HG03066 (cell line): Measurements from ENCODE around the gene ZNF536.
"Not testable (repeated sequence)": the region's sequence is repeated elsewhere in the genome, so short reads cannot be mapped to it uniquely, and the experiment has no call there.

Source experiments
- ATAC-seq: cut with Tn5 transposase; IDR thresholded peaks from one replicate; pipeline ENCODE4 v1.9.1; 2021; ENCODE audit warnings: low read depth; ENCODE audit not compliant: unreplicated experiment

ZNF536 gene

GRCh38 chr19:30340771-30341561 lies 31.2 kb upstream of the ZNF536 start:
- ATAC-seq: no peak

- ATAC-seq: no peak
These were observed 30.5 kb upstream of the ZNF536 start for GRCh38 chr19:30341611-30342201.

GRCh38 chr19:30342901-30343300 lies 29.3 kb upstream of the ZNF536 start:
- no peak for ATAC-seq

GRCh38 chr19:30344446-30345425 lies 27.4 kb upstream of the ZNF536 start:
- no peak for ATAC-seq

GRCh38 chr19:30345686-30346085 lies 26.5 kb upstream of the ZNF536 start:
- no peak for ATAC-seq

GRCh38 chr19:30346468-30346867 lies 25.7 kb upstream of the ZNF536 start:
- not testable (repeated sequence) for ATAC-seq

GRCh38 chr19:30349131-30349730 lies 23.0 kb upstream of the ZNF536 start:
- ATAC-seq: no peak

GRCh38 chr19:30350692-30351663 lies 21.2 kb upstream of the ZNF536 start:
- ATAC-seq: no peak

- no peak for ATAC-seq
These were observed 20.4 kb upstream of the ZNF536 start for GRCh38 chr19:30351774-30352173.

GRCh38 chr19:30353394-30353945 lies 18.7 kb upstream of the ZNF536 start:
- ATAC-seq: no peak

GRCh38 chr19:30355586-30355985 lies 16.6 kb upstream of the ZNF536 start:
- no peak for ATAC-seq

GRCh38 chr19:30356951-30357579 lies 15.1 kb upstream of the ZNF536 start:
- no peak for ATAC-seq

GRCh38 chr19:30357580-30357954 lies 14.6 kb upstream of the ZNF536 start:
- ATAC-seq: no peak

GRCh38 chr19:30358319-30358718 lies 13.9 kb upstream of the ZNF536 start:
- no peak for ATAC-seq

- ATAC-seq: no peak
These were observed 13.2 kb upstream of the ZNF536 start for GRCh38 chr19:30358821-30359580.

GRCh38 chr19:30359936-30360335 lies 12.2 kb upstream of the ZNF536 start:
- ATAC-seq: no peak

GRCh38 chr19:30360376-30361106 lies 11.6 kb upstream of the ZNF536 start:
- ATAC-seq: no peak

GRCh38 chr19:30361107-30361447 lies 11.1 kb upstream of the ZNF536 start:
- ATAC-seq: no peak
